Osteocyte (in vitro differentiated cells): ENCODE measurements around the gene PPIG. TPM values are rescaled to one million over a fixed set of nuclear protein-coding genes. Genes with fewer than 3 reads are reported as not detected.

Source experiments
- DNase-seq: peaks from one replicate; pipeline ENCODE4 v3.0.0; 2021; ENCODE audit warnings: mixed read lengths; ENCODE audit not compliant: unreplicated experiment; ENCODE audit errors: extremely low spot score
- H3K27ac Mint-ChIP-seq: one replicate; pipeline ENCODE4 v1.8.0; 2021; ENCODE audit warnings: mild to moderate bottlenecking, mixed read lengths; ENCODE audit not compliant: unreplicated experiment
- H3K27me3 Mint-ChIP-seq: one replicate; pipeline ENCODE4 v1.8.0; 2021; ENCODE audit warnings: mixed read lengths; ENCODE audit not compliant: unreplicated experiment
- H3K36me3 Mint-ChIP-seq: one replicate; pipeline ENCODE4 v1.8.0; 2021; ENCODE audit warnings: mixed read lengths; ENCODE audit not compliant: unreplicated experiment
- H3K4me1 Mint-ChIP-seq: one replicate; pipeline ENCODE4 v1.8.0; 2021; ENCODE audit warnings: mixed read lengths; ENCODE audit not compliant: unreplicated experiment
- H3K4me3 Mint-ChIP-seq: one replicate; pipeline ENCODE4 v1.8.0; 2021; ENCODE audit warnings: mild to moderate bottlenecking, moderate library complexity, mixed read lengths; ENCODE audit not compliant: unreplicated experiment
- H3K9me3 Mint-ChIP-seq: one replicate; pipeline ENCODE4 v1.8.0; 2021; ENCODE audit warnings: mixed read lengths; ENCODE audit not compliant: unreplicated experiment
- total RNA-seq: library from RNA; stranded (reverse); gene quantifications from 2 replicates; pipeline ENCODE4 v1.2.1, GENCODE V29; 2021
- TF ChIP-seq, protein P1 (sequence below): fragments of 200-600 bp; sonication (generic); IDR thresholded peaks from 2 replicates; pipeline ENCODE4 v1.5.0; 2021; ENCODE audit warnings: antibody characterized with exemption, mild to moderate bottlenecking, moderate library complexity

The PPIG gene
- total RNA-seq, 1 donor from 2014 or later: 45.9 TPM

DNA sequence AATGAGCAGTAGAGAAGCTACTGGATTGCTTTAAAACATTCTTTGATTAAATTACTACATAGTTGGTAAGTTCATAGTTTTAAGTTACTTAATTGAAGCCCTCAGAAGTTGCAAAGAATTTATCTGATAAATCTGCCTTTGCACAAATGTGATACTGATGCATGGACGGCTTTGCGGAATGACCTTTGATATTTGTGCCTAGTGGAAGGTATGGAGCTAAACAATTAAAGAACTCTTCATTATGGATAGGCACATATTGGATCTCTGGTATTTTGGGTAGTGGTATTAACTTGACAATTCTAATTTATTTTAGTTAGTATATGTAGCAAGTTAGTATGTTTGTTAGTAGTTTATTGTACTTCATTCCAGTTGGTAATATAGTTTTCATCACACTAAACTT lies 56.0 kb downstream of the PPIG start:
- DNase-seq: no peak
- H3K9me3 Mint-ChIP-seq: no peaks in the 10 kb centered on the region
- TF ChIP-seq, protein P1, sequence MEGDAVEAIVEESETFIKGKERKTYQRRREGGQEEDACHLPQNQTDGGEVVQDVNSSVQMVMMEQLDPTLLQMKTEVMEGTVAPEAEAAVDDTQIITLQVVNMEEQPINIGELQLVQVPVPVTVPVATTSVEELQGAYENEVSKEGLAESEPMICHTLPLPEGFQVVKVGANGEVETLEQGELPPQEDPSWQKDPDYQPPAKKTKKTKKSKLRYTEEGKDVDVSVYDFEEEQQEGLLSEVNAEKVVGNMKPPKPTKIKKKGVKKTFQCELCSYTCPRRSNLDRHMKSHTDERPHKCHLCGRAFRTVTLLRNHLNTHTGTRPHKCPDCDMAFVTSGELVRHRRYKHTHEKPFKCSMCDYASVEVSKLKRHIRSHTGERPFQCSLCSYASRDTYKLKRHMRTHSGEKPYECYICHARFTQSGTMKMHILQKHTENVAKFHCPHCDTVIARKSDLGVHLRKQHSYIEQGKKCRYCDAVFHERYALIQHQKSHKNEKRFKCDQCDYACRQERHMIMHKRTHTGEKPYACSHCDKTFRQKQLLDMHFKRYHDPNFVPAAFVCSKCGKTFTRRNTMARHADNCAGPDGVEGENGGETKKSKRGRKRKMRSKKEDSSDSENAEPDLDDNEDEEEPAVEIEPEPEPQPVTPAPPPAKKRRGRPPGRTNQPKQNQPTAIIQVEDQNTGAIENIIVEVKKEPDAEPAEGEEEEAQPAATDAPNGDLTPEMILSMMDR: no peak
- peaks cover under 1% of the 10 kb centered on the region for H3K27me3 Mint-ChIP-seq
- no peak overlapping the region for H3K27ac Mint-ChIP-seq
- H3K4me3 Mint-ChIP-seq: no peak overlapping the region
- H3K4me1 Mint-ChIP-seq: no peaks in the 10 kb centered on the region
- H3K36me3 Mint-ChIP-seq: peaks cover 13% of the 10 kb centered on the region

DNA sequence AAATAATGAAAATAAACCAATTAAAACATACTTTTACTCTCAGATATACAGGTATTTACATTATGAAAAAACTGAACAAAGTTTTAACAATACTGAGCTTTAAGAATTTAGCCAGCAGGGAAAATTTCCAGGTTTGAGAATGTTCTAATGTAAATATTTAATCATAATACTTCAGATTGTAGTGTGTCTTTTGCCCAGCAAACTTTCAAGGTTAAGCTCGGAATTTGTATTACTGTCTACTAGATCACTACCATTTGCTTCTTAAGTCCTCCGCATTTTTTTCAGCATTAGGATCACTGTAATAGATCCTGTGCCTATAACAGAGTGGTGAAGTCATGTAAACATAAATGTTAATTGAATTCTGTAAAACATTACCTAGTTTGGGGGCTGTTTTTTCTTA lies 57.3 kb downstream of the PPIG start:
- TF ChIP-seq, protein P1: no peak
- DNase-seq: no peak

DNA sequence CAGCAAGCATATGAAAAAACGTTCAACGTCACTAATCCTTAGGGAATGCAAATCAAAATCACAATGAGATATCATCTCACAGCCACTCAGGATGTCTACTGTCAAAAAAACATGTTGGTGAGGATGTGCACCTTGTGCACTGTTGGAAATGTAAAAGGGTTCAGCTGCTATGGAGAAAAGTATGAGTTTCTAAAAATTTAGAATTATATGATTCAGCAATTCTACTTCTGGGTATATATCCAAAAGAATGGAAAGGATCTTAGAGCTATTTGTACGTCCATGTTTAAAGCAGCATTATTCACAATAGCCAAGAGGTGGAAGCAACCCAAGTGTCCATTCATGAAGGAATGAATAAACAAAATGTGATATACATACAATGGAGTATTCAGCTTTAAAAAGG lies 60.0 kb downstream of the PPIG start:
- Mint-ChIP-seq H3K36me3 (peaks cover 14% of the 10 kb centered on the region), H3K27ac (no peak overlapping the region), H3K27me3 (peaks cover 9% of the 10 kb centered on the region), H3K9me3 (no peaks in the 10 kb centered on the region), H3K4me1 (no peaks in the 10 kb centered on the region), H3K4me3 (no peak overlapping the region)
- no peak for DNase-seq
- TF ChIP-seq, protein P1: no peak

More for the DNA sequence above, 57.3 kb downstream of the PPIG start:
- Mint-ChIP-seq H3K9me3 (no peaks in the 10 kb centered on the region), H3K36me3 (peaks cover 13% of the 10 kb centered on the region), H3K4me3 (no peak overlapping the region), H3K4me1 (no peaks in the 10 kb centered on the region), H3K27ac (no peak overlapping the region), H3K27me3 (peaks cover 3% of the 10 kb centered on the region)

DNA sequence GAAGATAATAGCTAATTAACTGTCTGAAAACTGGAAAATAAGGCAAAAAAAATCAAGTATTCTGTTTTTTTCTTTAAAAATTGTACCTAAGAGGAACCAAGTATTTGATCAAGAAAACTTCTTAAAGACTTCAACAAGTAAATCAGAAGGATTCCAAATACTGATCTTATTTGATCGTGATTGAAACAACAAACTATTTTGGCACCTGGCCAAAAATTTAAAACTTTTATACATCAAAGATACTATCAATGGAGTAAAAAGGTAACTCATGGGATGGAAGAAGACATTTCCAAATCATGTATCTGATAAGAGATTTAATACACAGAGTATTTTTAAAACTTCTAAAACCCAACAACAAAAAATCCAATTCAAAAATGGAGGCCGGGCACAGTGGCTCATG lies 63.3 kb downstream of the PPIG start:
- Mint-ChIP-seq H3K4me1 (no peaks in the 10 kb centered on the region), H3K4me3 (no peak overlapping the region), H3K27ac (no peak overlapping the region), H3K27me3 (peaks cover 12% of the 10 kb centered on the region), H3K9me3 (no peaks in the 10 kb centered on the region), H3K36me3 (peaks cover 1% of the 10 kb centered on the region)
- TF ChIP-seq, protein P1: no peak
- no peak for DNase-seq

DNA sequence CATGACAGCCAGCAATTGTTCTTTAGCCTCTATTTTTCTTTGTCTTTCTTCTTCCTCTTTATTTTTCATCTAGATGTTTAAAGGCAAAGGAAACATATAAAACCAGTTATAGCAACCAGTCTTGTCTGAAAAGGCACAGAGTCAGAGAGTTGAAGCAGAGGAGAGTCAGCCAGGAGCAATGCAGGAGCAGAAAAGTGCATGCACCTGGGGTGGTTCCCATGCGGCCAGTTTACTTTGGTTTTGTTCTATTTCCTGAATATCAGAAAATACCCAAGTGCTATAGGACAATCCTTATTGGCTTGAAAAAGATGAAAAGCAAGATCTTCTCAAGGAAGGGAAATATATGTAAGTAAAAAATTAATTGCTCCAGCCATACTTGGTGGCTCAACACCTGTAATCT lies 65.1 kb downstream of the PPIG start:
- Mint-ChIP-seq H3K36me3 (peaks cover 1% of the 10 kb centered on the region), H3K27ac (no peak overlapping the region), H3K9me3 (no peaks in the 10 kb centered on the region), H3K4me3 (no peak overlapping the region), H3K27me3 (peaks cover 25% of the 10 kb centered on the region), H3K4me1 (no peaks in the 10 kb centered on the region)
- no peak for DNase-seq
- TF ChIP-seq, protein P1: no peak
